Measurements from ENCODE around the gene XK.

Gene XK

DNA sequence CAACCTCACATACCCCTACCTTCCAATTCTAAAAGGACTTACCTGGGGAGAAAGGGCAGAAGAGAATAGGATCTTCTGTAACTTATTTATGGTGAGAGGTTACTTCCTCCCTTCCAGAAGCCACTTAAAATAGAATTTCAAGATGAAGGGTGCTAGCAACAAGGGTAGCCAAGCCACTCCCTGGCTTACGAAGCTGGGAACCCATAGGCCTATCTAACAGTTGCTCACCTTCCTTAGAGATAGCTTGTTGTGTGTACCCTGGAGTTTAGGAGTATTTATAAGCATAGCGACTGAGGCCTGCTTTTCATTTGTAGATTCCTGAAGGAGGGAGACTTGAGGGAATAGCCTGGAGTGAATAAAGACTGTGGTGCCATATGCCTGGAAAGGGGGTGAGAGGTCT is 28.9 kb downstream of the XK start:
- Histone ChIP-seq H3K4me3 (no peak overlapping the region), H3K9ac (ENCODE audit: insufficient read length) (no peak overlapping the region), H3K36me3 (ENCODE audit: insufficient read depth, low read length) (no peaks in the 10 kb centered on the region), H3K9me3 (ENCODE audit: low read depth, low read length) (no peaks in the 10 kb centered on the region), H3K27ac (no peak overlapping the region)
- no peak for DNase-seq (ENCODE audit: low read depth, low spot score)
- TF ChIP-seq FOXP2 (optimal IDR thresholded peaks at IDR 0.05; ENCODE audit: control extremely low read depth, extremely low read length, insufficient read depth): no peak
- no peak for TF ChIP-seq POLR2AphosphoS5 (IDR thresholded peaks at IDR 0.05; ENCODE audit: borderline replicate concordance, low read depth, low read length)
- no peak for TF ChIP-seq EZH2 (IDR thresholded peaks at IDR 0.05)

DNA sequence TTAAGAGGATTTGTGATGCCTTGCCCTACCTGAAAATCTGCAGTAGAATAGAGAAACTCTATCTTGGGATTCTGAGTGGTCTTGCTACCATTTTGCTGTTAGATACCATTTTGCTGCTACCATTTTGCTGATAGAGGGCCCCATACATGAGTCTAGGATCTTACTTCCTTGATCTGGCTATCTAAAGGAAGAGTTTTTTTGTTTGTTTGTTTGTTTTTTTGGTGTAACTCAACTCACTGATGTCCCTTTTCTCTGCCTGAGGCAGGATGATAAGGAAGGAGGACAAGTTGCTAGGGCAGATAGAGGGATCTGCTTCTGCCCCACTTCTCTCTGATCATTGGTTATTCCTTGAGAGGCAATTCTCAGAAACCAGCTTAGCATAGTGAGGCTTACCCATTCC is 31.0 kb downstream of the XK start:
- no peak for DNase-seq (ENCODE audit: low read depth, low spot score)
- TF ChIP-seq POLR2AphosphoS5 (IDR thresholded peaks at IDR 0.05; ENCODE audit: borderline replicate concordance, low read depth, low read length) (no peak), EZH2 (IDR thresholded peaks at IDR 0.05) (no peak), FOXP2 (optimal IDR thresholded peaks at IDR 0.05; ENCODE audit: control extremely low read depth, extremely low read length, insufficient read depth) (no peak)
- Histone ChIP-seq H3K36me3 (ENCODE audit: insufficient read depth, low read length) (no peaks in the 10 kb centered on the region), H3K9me3 (ENCODE audit: low read depth, low read length) (no peaks in the 10 kb centered on the region), H3K9ac (ENCODE audit: insufficient read length) (no peak overlapping the region), H3K4me3 (no peak overlapping the region), H3K27ac (no peak overlapping the region)

GRCh38 chrX:37717708-37718107 is 32.1 kb downstream of the XK start:
- H3K9me3 ChIP-seq (ENCODE audit: low read depth, low read length): no peaks in the 10 kb centered on the region
- no peak overlapping the region for H3K9ac ChIP-seq (ENCODE audit: insufficient read length)
- H3K27ac ChIP-seq: no peak overlapping the region
- H3K4me3 ChIP-seq: no peak overlapping the region
- no peak for TF ChIP-seq FOXP2 (optimal IDR thresholded peaks at IDR 0.05; ENCODE audit: control extremely low read depth, extremely low read length, insufficient read depth)
- TF ChIP-seq POLR2AphosphoS5 (IDR thresholded peaks at IDR 0.05; ENCODE audit: borderline replicate concordance, low read depth, low read length): no peak
- no peak for TF ChIP-seq EZH2 (IDR thresholded peaks at IDR 0.05)
- no peaks in the 10 kb centered on the region for H3K36me3 ChIP-seq (ENCODE audit: insufficient read depth, low read length)
- no peak for DNase-seq (ENCODE audit: low read depth, low spot score)

- Histone ChIP-seq H3K4me3 (no peak overlapping the region), H3K9me3 (ENCODE audit: low read depth, low read length) (no peaks in the 10 kb centered on the region), H3K36me3 (ENCODE audit: insufficient read depth, low read length) (no peaks in the 10 kb centered on the region), H3K9ac (ENCODE audit: insufficient read length) (no peak overlapping the region), H3K27ac (peak overlapping the region; percentile 25; the same call in 1 of the 2 replicates)
- no peak for DNase-seq (ENCODE audit: low read depth, low spot score)
- TF ChIP-seq POLR2AphosphoS5 (IDR thresholded peaks at IDR 0.05; ENCODE audit: borderline replicate concordance, low read depth, low read length) (no peak), FOXP2 (optimal IDR thresholded peaks at IDR 0.05; ENCODE audit: control extremely low read depth, extremely low read length, insufficient read depth) (no peak), EZH2 (IDR thresholded peaks at IDR 0.05) (no peak)
These were observed 37.0 kb downstream of the XK start for GRCh38 chrX:37722595-37722994.

- Histone ChIP-seq H3K36me3 (ENCODE audit: insufficient read depth, low read length) (no peaks in the 10 kb centered on the region), H3K9ac (ENCODE audit: insufficient read length) (no peak overlapping the region), H3K9me3 (ENCODE audit: low read depth, low read length) (no peaks in the 10 kb centered on the region), H3K4me3 (no peak overlapping the region), H3K27ac (no peak overlapping the region)
- no peak for TF ChIP-seq EZH2 (IDR thresholded peaks at IDR 0.05)
- TF ChIP-seq FOXP2 (optimal IDR thresholded peaks at IDR 0.05; ENCODE audit: control extremely low read depth, extremely low read length, insufficient read depth): no peak
- TF ChIP-seq POLR2AphosphoS5 (IDR thresholded peaks at IDR 0.05; ENCODE audit: borderline replicate concordance, low read depth, low read length): no peak
- DNase-seq (ENCODE audit: low read depth, low spot score): no peak
These were observed 40.8 kb downstream of the XK start for GRCh38 chrX:37726346-37726745.

GRCh38 chrX:37745354-37745753 is 59.8 kb downstream of the XK start:
- no peak overlapping the region for H3K9ac ChIP-seq (ENCODE audit: insufficient read length)
- H3K9me3 ChIP-seq (ENCODE audit: low read depth, low read length): no peaks in the 10 kb centered on the region
- no peak overlapping the region for H3K27ac ChIP-seq
- no peak overlapping the region for H3K4me3 ChIP-seq
- DNase-seq (ENCODE audit: low read depth, low spot score): peak; percentile 45
- no peaks in the 10 kb centered on the region for H3K36me3 ChIP-seq (ENCODE audit: insufficient read depth, low read length)
- no peak for TF ChIP-seq POLR2AphosphoS5 (IDR thresholded peaks at IDR 0.05; ENCODE audit: borderline replicate concordance, low read depth, low read length)
- TF ChIP-seq FOXP2 (optimal IDR thresholded peaks at IDR 0.05; ENCODE audit: control extremely low read depth, extremely low read length, insufficient read depth): no peak
- TF ChIP-seq EZH2 (IDR thresholded peaks at IDR 0.05): no peak

DNA sequence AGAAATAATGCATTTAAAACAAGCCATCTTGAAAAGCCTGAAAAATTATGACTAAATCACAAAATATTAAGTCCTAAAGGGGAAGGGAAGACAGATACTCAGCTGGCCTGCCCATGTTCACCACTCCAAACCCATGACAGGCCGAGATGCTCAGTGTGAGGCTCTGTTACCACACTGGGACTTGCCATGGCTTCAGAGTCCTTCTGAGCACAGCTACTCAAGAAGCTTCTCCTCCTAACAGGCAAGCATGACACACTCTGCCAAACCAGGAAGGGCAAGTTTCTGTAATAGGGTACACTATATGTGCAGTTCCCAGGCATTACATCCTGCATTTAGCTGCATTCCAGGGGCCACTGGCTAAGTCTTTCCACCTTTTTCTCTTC is 60.2 kb downstream of the XK start:
- no peak overlapping the region for H3K9ac ChIP-seq (ENCODE audit: insufficient read length)
- no peaks in the 10 kb centered on the region for H3K9me3 ChIP-seq (ENCODE audit: low read depth, low read length)
- H3K36me3 ChIP-seq (ENCODE audit: insufficient read depth, low read length): no peaks in the 10 kb centered on the region
- H3K27ac ChIP-seq: no peak overlapping the region
- TF ChIP-seq EZH2 (IDR thresholded peaks at IDR 0.05) (no peak), FOXP2 (optimal IDR thresholded peaks at IDR 0.05; ENCODE audit: control extremely low read depth, extremely low read length, insufficient read depth) (no peak), POLR2AphosphoS5 (IDR thresholded peaks at IDR 0.05; ENCODE audit: borderline replicate concordance, low read depth, low read length) (no peak)
- H3K4me3 ChIP-seq: no peak overlapping the region
- no peak for DNase-seq (ENCODE audit: low read depth, low spot score)

- H3K27ac ChIP-seq: no peak overlapping the region
- no peak for DNase-seq (ENCODE audit: low read depth, low spot score)
- H3K36me3 ChIP-seq (ENCODE audit: insufficient read depth, low read length): no peaks in the 10 kb centered on the region
- TF ChIP-seq FOXP2 (optimal IDR thresholded peaks at IDR 0.05; ENCODE audit: control extremely low read depth, extremely low read length, insufficient read depth) (no peak), POLR2AphosphoS5 (IDR thresholded peaks at IDR 0.05; ENCODE audit: borderline replicate concordance, low read depth, low read length) (no peak), EZH2 (IDR thresholded peaks at IDR 0.05) (no peak)
- H3K4me3 ChIP-seq: no peak overlapping the region
- no peak overlapping the region for H3K9ac ChIP-seq (ENCODE audit: insufficient read length)
- no peaks in the 10 kb centered on the region for H3K9me3 ChIP-seq (ENCODE audit: low read depth, low read length)
These were observed 60.8 kb downstream of the XK start for GRCh38 chrX:37746218-37746941.

DNA sequence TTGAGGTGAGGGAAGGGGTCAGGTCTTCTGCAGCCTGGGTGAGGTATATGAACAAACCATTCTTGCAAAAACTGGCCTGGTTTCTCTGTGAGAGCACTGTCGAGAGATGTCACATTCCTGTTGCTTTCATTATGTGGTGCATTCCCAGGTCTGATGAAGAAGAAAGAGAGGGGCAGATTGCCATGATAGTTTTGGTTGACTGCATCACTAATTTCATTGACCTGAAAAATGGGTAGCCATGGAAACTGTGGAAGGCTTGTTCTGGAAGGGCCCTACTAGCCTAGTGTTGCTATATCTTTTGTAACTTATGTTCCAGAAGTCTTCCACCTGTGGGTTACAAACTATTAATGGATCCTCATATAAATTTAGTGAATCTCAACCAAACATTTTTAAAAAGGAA is 61.4 kb downstream of the XK start:
- Histone ChIP-seq H3K36me3 (ENCODE audit: insufficient read depth, low read length) (no peaks in the 10 kb centered on the region), H3K9me3 (ENCODE audit: low read depth, low read length) (no peaks in the 10 kb centered on the region), H3K4me3 (no peak overlapping the region), H3K9ac (ENCODE audit: insufficient read length) (no peak overlapping the region), H3K27ac (no peak overlapping the region)
- no peak for TF ChIP-seq FOXP2 (optimal IDR thresholded peaks at IDR 0.05; ENCODE audit: control extremely low read depth, extremely low read length, insufficient read depth)
- no peak for TF ChIP-seq EZH2 (IDR thresholded peaks at IDR 0.05)
- TF ChIP-seq POLR2AphosphoS5 (IDR thresholded peaks at IDR 0.05; ENCODE audit: borderline replicate concordance, low read depth, low read length): no peak
- no peak for DNase-seq (ENCODE audit: low read depth, low spot score)

Data from SK-N-MC (cell line).